Fibroblast of gingiva (primary cell): Measurements from ENCODE around the gene UBE2G1.
"Not testable (repeated sequence)": the region's sequence is repeated elsewhere in the genome, so short reads cannot be mapped to it uniquely, and the experiment has no call there.

ENCODE experiments used
- DNase-seq: peaks from one replicate; pipeline ENCODE4 v3.0.0-alpha.2; 2011; ENCODE audit warnings: low read depth

The UBE2G1 gene

DNA sequence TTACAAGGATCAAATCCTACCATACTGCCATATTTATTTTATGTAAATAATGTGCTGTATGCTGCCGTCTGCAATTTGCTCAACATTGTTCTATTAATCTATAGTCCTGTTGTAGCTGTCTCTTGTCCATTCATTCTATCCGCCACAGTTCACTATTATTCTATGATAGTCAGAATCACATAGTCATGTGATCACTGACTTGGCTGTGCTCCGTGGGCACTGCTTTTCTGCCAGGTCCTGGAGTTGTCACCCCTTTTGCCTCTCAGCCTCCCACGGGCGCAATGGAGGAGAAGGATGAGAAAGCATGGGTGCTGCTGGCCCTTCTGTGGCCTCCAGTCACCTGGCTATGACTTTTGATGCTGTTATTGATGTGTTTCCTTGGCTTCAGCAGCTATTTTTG, 65.4 kb downstream of the UBE2G1 start:
- DNase-seq: no peak

DNA sequence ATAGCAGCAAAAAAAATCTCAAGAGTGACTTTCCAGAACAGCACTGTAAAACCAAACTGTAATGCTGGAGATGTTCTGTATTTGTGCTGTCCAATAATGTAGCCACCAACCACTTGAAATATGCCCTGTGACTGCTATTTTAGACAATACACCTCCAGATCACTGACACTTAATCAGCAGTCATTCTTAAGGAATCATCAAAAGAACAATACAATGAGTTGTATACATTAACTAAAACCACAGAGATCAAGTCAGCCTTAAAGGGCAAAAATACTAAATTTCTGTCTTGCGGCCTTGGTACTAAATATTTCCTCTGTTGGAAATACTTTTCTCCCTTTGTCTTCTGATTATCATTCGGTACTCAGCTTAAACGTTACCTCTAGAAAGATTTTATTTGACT, 69.1 kb downstream of the UBE2G1 start:
- DNase-seq: no peak

DNA sequence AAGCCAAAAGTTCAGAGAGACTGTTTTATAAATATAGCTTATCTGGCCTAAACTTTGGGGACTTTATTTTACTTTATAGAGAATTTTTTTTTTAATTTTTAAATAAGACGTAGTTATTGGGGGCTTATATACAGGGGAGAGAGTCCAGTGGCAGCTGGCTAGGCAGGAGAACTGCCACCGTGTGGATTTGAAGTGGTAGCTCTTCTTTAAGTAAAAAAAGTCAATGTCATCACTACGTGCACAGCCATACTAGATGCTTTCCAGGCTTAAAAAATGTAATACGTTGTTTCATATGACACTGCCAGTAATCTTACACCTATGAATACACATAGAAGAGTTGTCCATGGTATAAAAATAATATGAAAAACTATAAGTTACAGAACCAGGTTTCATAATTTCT, 70.8 kb downstream of the UBE2G1 start:
- no peak for DNase-seq

DNA sequence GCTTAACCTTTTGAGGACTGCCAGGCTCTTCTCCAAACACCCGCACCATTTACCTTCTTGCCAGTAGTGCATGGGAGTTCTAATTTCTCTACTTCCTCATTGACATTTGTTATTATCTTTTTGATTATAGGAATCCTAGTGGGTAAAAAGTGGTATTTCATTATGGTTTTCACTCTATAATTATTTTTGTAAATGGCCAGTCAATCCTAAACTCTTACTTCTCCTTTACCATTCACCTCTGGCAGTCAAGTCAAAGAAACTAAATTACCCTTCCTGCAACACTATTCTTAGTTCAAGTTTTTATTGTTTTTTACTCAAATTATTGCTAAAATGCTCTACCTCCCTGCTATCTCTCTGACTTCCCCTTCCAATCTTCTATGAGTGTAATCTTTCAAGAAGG, 72.9 kb downstream of the UBE2G1 start:
- DNase-seq: no peak

DNA sequence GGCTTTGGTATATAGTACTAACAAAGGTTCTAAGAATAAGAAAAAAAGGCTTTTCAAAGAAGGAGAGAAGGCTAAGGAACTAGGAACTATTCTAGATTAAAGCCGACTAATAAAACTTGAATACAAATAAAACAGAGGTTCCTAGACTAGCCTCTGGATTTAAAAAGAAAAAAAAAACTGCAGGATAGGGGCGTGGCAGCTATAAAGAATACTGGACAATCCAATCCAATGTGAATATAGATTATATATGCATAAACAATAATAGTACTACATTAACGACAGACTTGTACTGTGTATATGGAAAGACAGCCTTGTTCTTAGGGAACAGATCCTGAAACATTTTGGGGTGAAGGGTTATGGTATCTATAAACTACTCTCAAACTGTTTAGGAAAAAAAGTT, 78.8 kb downstream of the UBE2G1 start:
- DNase-seq: no peak

DNA sequence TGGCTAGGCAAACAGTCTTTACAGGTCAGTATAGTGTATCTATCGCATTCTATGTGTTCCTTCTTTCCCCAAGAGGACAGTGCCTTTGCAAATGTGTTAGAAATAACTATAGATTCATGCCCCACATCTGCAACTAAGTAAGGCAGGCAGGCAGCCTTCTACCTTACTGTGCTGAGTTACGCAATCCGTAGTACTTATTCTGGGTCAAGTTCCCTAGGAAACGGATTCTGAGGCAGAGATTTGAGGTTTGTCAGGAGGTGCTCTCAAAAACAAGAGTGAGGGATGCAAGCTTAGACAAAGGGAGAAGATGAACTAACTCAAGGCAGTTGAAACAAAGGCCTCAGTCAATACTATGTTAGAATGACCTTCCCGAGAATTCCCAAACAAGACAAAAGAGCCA, 90.0 kb downstream of the UBE2G1 start:
- peak; percentile 45 for DNase-seq

DNA sequence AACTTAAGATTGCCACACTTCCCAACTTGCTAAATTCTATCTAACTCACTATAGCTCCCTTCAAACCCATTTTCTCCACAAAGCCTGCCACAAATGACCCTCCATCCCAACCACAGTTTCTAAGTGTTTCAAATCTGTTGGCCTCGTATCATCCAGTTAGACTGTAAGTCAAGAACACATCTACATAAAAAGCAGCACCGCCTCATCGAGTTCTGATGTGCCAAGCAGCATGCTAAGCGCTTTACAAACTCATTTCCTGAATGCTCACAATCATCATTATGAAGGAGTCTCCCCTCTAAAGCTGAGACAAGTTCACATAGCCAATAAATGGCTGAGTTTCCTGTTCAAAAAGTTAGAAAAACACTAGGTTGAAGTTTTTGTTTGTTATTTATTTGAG, 93.5 kb downstream of the UBE2G1 start:
- no peak for DNase-seq

DNA sequence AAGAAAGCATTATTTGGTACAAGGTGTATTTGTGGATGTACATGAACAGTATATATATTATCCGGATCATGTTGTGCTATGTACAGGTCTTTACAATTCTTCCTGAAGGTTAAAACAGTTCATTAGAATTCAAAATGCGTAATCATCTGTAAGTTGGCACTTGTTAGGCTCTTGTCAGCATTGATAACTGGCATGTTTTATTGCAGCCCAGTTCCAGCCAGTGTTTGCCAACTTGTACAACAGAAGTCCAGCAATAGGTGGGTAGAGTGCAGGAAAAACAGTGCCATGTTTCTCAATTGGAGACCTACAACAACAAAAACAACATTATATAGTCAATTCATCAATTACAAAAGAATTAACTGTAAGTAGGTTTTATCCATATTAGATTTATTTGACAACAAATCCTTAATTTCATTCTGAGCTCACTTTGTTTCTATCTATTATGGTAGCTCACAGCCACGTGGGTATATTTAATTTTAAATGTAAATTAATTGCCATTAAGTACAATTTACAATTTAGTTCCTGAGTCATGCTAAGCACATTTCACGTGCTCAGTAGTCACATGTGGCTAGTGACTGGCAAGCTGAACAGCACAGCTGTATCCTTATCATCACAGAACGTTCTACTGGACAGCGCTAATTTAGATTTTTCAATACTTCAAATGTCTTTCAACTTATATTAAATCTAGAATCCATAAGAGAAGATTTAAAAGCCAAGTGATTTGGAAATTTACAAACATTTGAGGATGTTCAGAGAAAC, 94.1 kb downstream of the UBE2G1 start:
- no peak for DNase-seq

DNA sequence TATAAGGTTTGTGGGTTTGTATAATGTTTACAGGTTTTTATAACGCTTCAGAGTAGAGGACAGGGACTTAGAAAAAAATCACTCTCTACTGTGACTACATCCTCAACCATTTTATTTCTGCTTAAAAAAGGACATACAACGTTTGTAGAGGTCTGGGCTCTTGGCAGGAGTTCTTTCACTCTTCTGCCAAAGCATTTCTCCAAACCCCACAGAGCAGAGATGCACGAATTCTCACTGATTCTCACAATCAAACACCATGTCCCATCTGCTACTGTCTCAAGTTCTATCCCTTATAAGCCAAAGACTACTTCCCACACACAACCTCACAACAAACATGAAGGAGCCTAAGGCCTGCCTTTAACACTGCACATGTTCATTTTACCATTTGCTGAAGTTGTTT, 95.7 kb downstream of the UBE2G1 start:
- no peak for DNase-seq

DNA sequence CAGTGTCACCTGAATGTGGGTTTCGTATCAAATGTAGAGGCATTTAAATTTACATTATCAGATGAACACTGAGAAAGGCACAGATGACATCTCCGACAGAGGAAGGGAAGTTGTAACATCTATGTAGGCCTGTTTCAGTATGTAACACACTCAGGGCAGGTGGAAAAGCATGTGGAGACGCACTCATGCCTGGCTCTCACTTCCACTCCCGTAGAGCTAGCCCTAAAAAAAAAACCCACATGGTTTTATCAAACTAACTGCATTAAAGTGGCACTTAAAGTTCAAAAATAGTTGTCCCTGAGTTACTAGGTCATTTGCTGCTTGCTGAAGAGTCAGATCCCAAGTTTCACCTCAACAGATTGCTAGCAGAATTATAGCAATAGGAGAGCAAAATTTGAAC, 96.6 kb downstream of the UBE2G1 start:
- DNase-seq: no peak

DNA sequence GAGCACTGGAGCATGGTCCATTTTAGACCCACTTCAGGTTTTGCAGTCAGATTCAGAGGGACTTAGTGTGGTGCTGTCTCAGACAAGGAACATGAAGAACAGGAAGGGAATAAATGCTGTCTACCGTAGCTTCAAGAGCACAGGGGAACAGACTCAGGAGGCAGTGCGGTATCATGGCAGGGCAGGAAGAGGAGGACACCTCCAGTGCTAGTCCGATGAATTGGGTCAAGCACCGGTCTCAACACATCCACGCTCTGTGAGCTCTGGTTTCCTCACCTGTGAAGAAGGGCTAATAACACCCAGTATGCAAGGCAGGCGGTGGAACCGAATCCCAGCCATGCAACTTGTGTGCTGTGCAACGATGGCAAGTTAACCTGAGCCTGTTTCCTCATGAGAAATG, 99.1 kb downstream of the UBE2G1 start:
- DNase-seq: no peak

DNA sequence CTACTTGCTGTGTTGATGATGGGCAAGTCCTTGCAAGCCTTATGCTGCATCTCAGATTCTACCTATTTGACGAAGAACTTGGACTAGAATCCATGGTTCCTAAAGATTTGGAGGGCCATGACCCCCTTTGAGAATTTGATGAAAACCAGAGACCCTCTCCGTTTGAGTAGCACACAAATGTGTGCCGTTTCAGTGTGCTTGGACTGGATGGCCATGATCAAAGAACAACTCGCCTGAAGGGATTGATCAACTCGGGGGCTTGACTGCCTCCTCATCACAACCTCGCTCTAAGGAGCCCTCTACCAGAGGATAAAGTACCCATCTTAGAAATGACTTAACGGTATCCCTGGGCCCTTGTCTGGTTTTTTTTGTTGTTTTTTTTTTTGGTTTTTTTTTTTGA, 99.9 kb downstream of the UBE2G1 start:
- no peak for DNase-seq

DNA sequence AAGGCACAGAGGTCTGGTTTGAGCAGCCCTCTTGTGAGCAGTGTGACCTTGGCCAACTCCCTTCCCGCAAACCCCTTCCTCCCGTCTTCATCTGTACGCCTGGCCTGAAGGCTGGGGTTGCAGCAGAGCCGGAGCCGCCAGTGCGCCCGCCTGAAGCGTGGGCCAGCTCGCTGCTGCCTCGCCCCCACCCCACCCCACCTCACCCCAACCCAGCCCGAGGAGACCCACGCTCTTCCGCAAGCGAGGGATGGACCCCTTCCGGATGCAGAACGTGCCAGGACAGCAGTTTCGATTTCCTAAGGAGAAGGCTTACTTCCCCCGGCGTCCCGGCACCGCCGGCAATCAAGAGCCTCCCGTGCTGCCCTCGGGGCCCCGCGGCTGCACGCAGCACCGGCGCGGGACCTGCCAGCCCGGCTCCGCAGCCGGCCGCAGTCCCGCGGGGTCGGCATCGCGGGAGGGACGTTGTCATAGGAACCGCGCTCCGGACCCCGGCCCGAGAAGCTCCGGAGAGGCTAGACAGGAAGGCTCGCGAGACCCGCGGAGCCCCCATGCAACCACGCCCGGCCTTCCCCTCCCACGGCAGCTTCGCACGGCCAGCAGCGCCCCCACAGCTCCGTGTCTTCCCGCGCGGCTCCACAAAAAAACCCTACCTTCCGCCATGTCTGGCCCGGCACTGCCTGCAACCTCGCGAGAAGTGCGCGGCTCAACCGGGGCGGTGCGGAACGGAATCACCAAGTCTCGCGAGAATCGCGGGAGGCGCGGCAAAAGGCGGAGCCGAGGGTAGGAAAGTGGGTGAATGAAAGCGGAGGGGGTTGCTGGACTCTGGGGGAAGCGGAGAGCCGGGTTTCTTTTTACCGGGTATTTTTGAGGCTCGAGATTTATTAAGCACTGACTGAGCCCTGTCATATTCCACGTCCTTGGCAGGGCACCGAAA, 102.9 kb downstream of the UBE2G1 start, which contains the start of gene ANKFY1:
Gene ANKFY1, minus strand, starts transcription at position 698 of the 934 bp plus-strand sequence. Its CDS starts 38 bp downstream, at position 660.
- DNase-seq: peak; percentile 91

DNA sequence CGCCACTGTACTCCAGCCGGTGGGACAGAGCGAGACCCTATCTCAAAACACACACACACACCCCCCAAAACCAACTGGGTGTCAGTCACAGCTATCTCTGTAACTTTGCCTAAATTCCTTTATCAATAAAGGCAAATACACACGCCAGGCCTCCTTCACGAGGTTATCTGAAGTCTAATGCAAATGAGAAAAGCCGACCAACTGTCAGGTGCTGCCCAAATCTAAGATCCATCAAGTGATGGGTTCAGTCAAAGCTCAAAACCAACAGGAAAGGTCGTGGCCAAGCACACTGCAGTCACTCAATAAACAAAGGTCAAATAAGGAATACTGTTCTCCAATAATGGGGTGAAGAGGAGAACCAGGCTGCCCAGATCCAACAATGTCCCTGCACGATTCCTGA, 103.8 kb downstream of the UBE2G1 start:
- DNase-seq: no peak

DNA sequence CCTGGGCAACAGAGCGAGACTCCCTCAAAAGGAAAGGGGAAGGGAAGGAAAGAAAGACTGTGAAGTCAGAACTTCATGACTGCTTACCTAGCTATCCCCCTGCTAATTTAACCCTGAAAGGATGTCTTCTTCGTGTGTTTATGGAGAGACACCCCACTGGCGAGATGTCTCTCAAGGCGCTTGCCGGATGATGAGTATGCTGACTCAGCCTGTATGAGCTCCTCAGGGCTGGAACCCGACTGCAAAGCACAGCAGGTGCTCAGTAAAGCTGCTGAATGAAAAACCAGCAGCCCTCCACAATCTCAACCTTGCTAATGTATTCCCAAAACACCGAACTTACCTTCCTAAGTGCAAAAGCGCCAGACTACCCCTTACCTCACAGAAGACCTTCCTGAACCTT, 105.0 kb downstream of the UBE2G1 start:
- DNase-seq: no peak

DNA sequence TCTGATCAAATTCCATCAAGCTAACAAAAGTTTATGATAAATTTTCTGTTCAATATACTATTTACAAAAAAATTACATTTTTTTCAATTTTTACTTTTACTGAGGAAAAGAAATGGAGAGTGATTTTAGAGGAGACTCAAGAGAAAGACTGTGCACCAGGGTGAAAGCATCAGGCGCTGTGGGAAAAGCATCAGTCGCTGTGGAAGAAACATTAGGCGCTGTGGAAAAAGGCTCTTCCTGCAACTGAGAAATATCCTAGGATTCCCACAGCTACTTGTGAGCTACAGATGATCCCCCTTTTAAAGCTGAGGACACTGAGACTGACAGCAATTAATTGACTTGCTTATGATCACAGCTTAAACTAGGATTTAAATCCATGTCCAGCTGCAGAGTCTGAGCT, 107.6 kb downstream of the UBE2G1 start:
- DNase-seq: no peak

DNA sequence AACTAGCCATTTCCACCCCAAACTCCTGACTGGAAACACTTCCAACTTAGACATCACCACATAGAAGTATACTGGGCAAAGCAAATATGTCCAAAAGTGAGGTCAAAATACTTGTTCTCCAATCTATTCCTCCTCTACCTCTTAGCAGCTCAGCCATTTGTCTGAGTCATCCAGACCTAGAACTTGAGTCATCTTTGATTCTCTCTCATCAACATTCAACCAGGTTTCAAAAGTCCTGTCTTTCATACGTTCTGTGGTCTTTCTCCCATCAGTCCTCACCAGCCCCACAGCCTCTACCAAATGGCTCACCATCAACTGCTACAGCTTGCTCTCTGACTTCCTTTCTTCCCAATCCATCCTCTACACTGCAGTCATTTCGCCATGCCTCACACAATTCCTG, 109.5 kb downstream of the UBE2G1 start:
- no peak for DNase-seq

DNA sequence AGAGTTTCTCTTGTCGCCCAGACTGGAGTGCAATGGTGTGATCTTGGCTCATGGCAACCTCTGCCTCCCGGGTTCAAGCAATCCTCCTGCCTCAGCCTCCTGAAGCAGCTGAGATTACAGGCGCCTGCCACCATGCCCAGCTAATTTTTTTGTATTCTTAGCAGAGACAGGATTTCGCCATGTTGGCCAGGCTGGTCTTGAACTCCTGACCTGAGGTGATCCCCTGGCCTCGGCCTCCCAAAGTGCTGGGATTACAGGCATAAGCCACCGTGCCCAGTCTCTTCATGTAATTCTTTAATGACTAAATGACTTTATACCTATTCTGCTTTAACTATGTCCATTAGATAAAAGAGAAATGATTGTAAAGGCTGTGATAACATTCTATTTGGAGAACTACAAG, 111.2 kb downstream of the UBE2G1 start:
- DNase-seq: not testable (repeated sequence)

DNA sequence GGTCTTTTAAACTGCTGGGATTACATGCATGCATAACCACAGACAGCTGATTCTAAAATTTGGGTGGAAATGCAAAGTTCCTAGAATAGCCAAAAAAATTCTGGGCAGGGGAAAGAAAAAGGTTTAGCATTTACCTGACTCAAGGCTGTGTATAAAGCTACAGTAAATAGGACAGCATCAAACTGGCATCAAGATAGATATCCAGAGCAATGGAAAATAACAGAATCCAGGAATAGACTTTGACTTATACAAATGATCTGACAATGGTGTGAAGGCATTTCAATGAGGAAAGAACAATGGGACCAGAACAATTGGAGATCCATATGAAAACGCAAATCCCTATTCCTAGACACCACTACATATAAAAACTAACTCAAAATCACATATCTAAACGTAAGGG, 115.6 kb downstream of the UBE2G1 start:
- no peak for DNase-seq

DNA sequence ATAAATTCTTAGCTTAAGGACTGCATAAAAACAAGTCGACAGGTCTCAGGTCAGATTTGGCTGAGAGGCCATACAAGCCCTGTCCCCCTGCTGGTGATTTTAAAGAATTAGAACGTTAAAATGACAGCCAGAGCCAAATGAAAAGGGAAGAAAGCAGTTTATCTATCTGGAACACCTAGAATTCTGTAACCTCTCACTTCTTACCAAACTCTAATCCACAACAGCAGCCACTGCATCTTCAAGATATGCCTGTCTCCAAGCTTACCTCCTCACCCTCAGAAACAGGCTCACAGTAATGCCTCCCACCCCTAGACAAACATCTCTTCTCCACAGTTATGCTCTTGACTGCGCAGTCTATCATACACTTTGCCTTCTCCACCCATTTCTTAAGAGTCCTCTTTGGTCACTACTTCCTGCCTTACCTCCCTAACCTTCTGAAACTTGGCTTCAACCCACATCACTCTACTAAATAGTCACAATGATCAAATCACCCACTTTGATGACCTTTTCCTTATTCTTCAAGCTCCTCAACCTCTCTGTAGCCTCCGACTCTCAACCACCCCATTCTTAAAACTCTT, 116.9 kb downstream of the UBE2G1 start:
- DNase-seq: peak; percentile 43

DNA sequence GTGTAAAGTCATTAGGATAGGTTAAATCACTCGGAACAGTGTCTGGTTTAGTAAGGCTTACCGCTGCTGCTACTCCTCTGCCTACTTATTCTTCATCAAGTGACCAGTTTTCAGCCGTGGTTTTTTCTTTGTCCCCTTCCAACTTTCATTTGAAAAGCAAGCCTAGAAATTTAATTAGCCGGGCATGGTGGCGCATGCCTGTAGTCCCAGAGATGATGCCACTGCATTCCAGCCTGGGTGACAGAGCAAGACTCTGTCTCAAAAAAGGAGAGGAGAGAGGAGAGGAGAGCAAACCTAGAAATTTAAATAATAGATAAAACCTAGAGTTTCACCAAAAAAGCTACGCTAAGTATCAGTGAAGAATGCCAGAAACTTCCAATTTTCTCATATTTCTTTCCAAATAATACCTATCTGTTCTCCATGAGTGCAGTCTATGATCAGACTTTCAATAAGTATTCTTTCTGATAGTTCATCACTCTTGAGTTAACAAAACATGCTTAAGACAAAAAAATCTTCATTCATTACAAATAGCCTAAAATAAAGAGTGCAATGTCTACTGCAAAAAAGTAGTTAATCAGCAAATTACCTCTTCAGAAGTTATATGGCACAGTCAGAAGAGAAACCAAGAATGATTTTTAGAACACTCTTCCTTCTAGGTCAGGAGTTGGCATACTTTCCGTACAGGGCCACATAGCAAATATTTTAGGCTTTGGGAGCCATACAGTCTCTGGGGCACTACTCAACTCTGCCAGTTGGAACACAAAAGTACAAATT, 117.8 kb downstream of the UBE2G1 start:
- no peak for DNase-seq

DNA sequence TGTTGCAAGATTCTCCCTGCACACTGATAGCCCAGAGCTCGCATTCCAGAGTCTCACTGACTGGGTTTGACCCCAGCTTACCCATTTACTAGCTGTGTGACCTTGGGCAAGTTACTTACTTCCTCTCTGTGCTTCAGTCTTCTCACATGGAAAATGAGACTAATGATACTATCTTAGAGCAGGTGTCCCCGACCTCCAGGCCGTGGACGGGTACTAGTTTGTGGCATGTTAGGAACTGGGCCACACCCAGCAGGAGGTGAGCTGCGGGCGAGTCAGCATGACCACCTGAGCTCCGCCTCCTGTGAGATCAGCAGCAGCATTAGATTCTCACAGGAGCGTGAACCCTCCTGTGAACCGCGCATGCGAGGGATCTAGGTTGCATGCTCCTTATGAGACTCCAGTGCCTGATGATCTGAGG, 118.5 kb downstream of the UBE2G1 start:
- DNase-seq: no peak
